WTC11 (cell line): Measurements from ENCODE around the gene MLPH. TPM values are rescaled to one million over a fixed set of nuclear protein-coding genes. Genes with fewer than 3 reads are reported as not detected.

Experiments
- ATAC-seq: fragments of 200-7000 bp; cut with Tn5 transposase; 2 replicates; pipeline ENCODE4 v1.10.0; 2021; ENCODE audit warnings: mild to moderate bottlenecking, moderate library complexity
- CTCF ChIA-PET: fragments of 300-600 bp; sonication (Branson Sonifier 250); formaldehyde crosslinking; loops from one replicate; lab custom pipeline; 2021; ENCODE audit warnings: antibody characterized with exemption; lab: Charles Lee
- POLR2A ChIA-PET: fragments of 350-600 bp; sonication (Branson Sonifier 250); formaldehyde crosslinking; loops from one replicate; lab custom pipeline; 2021; ENCODE audit warnings: antibody characterized with exemption; lab: Charles Lee
- DNase-seq: peaks from one replicate; pipeline ENCODE4 v3.0.0; 2021; ENCODE audit warnings: low spot score
- H3K27ac Mint-ChIP-seq: 2 replicates; pipeline ENCODE4 v1.8.0; 2021; ENCODE audit warnings: mixed read lengths
- H3K27me3 Mint-ChIP-seq: 2 replicates; pipeline ENCODE4 v1.8.0; 2021; ENCODE audit warnings: low read depth, mild to moderate bottlenecking, moderate library complexity, mixed read lengths
- H3K36me3 Mint-ChIP-seq: 2 replicates; pipeline ENCODE4 v1.8.0; 2021; ENCODE audit warnings: mixed read lengths
- H3K4me1 Mint-ChIP-seq: 2 replicates; pipeline ENCODE4 v1.8.0; 2022; ENCODE audit warnings: mixed read lengths
- H3K4me3 Mint-ChIP-seq: 2 replicates; pipeline ENCODE4 v1.8.0; 2021; ENCODE audit warnings: mild to moderate bottlenecking, moderate library complexity, mixed read lengths
- H3K9me3 Mint-ChIP-seq: 2 replicates; pipeline ENCODE4 v1.8.0; 2021; ENCODE audit warnings: mixed read lengths
- GRHL2 ChIP-seq: fragments of 250-450 bp; sonication (Bioruptor Pico); IDR thresholded peaks from 2 replicates; pipeline ENCODE4 v1.8.0; 2022; ENCODE audit warnings: mild to moderate bottlenecking, moderate library complexity; ENCODE audit not compliant: insufficient replicate concordance, severe bottlenecking
- SOX15 ChIP-seq: fragments of 250-450 bp; sonication (Bioruptor Pico); IDR thresholded peaks from 2 replicates; pipeline ENCODE4 v1.9.0; 2021; ENCODE audit warnings: mild to moderate bottlenecking
- TP53 ChIP-seq: sonication (generic); formaldehyde crosslinking; IDR thresholded peaks from 2 replicates; pipeline ENCODE4 v1.8.1; 2023; ENCODE audit warnings: mild to moderate bottlenecking, missing genetic modification reagents
- ZNF423 ChIP-seq: fragments of 250-450 bp; sonication (Bioruptor Pico); IDR thresholded peaks from 2 replicates; pipeline ENCODE4 v2.1.2; 2022; ENCODE audit warnings: mild to moderate bottlenecking, moderate library complexity
- total RNA-seq: library from RNA; stranded (reverse); gene quantifications from 3 replicates; pipeline ENCODE4 v1.2.3, GENCODE V29; 2021
- TF ChIP-seq, protein P1 (sequence below): sonication (generic); formaldehyde crosslinking; IDR thresholded peaks from 2 replicates; pipeline ENCODE4 v1.8.1; 2022; ENCODE audit warnings: low read depth, mild to moderate bottlenecking, moderate library complexity, missing genetic modification reagents, borderline replicate concordance
- TF ChIP-seq, protein P2 (sequence below): sonication (generic); formaldehyde crosslinking; IDR thresholded peaks from 2 replicates; pipeline ENCODE4 v1.8.1; 2022; ENCODE audit warnings: mild to moderate bottlenecking, missing genetic modification reagents, moderate library complexity, borderline replicate concordance
- TF ChIP-seq, protein P3 (sequence below): fragments of 250-450 bp; sonication (Bioruptor Pico); IDR thresholded peaks from 2 replicates; pipeline ENCODE4 v1.9.0; 2021; ENCODE audit warnings: mild to moderate bottlenecking, borderline replicate concordance
- TF ChIP-seq, protein P4 (sequence below): sonication (generic); formaldehyde crosslinking; IDR thresholded peaks from 2 replicates; pipeline ENCODE4 v1.8.0; 2022; ENCODE audit warnings: mild to moderate bottlenecking, missing genetic modification reagents
- TF ChIP-seq, protein P5 (sequence below): fragments of 250-450 bp; sonication (Bioruptor Pico); IDR thresholded peaks from 2 replicates; pipeline ENCODE4 v1.9.0; 2021; ENCODE audit warnings: mild to moderate bottlenecking
- TF ChIP-seq, protein P6 (sequence below): sonication (generic); formaldehyde crosslinking; IDR thresholded peaks from 2 replicates; pipeline ENCODE4 v1.8.1; 2023; ENCODE audit warnings: mild to moderate bottlenecking, missing genetic modification reagents, moderate library complexity
- TF ChIP-seq, protein P7 (sequence below): sonication (generic); formaldehyde crosslinking; IDR thresholded peaks from 2 replicates; pipeline ENCODE4 v1.8.1; 2023; ENCODE audit warnings: mild to moderate bottlenecking, missing genetic modification reagents

The MLPH gene
- total RNA-seq, 1 experiment from 2014 or later = 10.3 TPM

DNA sequence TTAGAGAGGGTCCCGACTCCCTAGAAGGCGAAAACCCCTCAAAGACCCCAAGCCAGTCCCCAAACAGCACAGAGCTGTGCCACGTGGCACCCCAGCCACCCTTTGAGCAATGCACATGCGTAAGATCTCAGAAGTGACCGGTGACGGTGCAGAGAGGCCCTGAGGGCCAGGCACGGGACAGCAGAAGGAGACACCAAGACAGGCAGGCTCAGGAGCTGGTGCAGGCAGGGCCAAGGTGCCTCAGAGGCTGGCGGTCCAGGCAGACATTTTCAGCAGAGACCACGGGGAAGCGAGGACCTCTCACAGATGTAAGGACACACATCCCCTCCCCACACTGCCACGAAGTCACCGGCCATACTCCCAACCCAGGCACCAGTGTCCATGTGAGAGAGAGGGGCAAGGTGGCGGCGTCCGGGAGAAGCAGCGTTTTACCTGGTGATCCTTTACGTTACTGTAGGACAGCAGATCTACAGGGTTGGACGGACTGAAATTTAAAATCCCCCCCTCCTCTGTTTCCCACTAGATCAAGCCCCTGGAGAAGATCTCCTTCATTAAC is 105.5 kb downstream of the MLPH start (continued):
- TF ChIP-seq, protein P1, sequence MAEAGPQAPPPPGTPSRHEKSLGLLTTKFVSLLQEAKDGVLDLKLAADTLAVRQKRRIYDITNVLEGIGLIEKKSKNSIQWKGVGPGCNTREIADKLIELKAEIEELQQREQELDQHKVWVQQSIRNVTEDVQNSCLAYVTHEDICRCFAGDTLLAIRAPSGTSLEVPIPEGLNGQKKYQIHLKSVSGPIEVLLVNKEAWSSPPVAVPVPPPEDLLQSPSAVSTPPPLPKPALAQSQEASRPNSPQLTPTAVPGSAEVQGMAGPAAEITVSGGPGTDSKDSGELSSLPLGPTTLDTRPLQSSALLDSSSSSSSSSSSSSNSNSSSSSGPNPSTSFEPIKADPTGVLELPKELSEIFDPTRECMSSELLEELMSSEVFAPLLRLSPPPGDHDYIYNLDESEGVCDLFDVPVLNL = no peak
- TF ChIP-seq, protein P2, sequence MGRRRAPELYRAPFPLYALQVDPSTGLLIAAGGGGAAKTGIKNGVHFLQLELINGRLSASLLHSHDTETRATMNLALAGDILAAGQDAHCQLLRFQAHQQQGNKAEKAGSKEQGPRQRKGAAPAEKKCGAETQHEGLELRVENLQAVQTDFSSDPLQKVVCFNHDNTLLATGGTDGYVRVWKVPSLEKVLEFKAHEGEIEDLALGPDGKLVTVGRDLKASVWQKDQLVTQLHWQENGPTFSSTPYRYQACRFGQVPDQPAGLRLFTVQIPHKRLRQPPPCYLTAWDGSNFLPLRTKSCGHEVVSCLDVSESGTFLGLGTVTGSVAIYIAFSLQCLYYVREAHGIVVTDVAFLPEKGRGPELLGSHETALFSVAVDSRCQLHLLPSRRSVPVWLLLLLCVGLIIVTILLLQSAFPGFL (CRISPR knock-in tag) = no peak
- no peak for TF ChIP-seq GRHL2 (CRISPR knock-in tag)
- no peak for TF ChIP-seq TP53 (CRISPR knock-in tag)

DNA sequence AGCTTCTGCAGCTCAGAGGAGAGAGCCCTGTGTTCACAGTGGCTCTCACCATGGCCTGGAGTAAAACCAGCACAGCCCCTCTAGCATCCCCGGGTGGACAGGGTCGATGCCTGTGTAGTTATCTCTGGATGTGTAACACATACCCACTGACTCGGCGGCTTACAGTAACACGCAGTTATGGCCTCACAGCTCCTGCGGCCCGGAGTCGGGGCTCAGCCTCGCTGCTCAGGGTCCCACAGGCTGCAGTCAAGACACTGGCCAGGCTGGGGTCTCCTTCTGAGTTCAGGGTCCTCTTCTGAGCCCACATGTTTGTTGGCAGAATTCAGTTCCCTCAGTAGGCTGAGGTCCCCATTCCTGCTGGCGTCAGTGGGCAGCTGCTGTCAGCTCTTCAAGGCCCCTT is 106.0 kb downstream of the MLPH start:
- ChIA-PET CTCF (interaction anchor here (2.2 to 5.5 kb wide), 5 partner anchors 8 to 80 kb away, joined by 8 to 37 read pairs (median 32); no protein-coding TSS in a partner anchor), POLR2A (interaction anchor here (2.0 kb wide), 1 partner anchor 9 kb away, joined by 8 read pairs; no protein-coding TSS in a partner anchor)
- H3K36me3 Mint-ChIP-seq = no peaks in the 10 kb centered on the region; the same call in 1 of the 2 replicates
- no peaks in the 10 kb centered on the region; the same call in 1 of the 2 replicates for H3K27me3 Mint-ChIP-seq
- H3K4me1 Mint-ChIP-seq = peaks cover 75% of the 10 kb centered on the region
- ATAC-seq = no peak
- no peak for DNase-seq
- no peak for TF ChIP-seq SOX15
- TF ChIP-seq, protein P3, sequence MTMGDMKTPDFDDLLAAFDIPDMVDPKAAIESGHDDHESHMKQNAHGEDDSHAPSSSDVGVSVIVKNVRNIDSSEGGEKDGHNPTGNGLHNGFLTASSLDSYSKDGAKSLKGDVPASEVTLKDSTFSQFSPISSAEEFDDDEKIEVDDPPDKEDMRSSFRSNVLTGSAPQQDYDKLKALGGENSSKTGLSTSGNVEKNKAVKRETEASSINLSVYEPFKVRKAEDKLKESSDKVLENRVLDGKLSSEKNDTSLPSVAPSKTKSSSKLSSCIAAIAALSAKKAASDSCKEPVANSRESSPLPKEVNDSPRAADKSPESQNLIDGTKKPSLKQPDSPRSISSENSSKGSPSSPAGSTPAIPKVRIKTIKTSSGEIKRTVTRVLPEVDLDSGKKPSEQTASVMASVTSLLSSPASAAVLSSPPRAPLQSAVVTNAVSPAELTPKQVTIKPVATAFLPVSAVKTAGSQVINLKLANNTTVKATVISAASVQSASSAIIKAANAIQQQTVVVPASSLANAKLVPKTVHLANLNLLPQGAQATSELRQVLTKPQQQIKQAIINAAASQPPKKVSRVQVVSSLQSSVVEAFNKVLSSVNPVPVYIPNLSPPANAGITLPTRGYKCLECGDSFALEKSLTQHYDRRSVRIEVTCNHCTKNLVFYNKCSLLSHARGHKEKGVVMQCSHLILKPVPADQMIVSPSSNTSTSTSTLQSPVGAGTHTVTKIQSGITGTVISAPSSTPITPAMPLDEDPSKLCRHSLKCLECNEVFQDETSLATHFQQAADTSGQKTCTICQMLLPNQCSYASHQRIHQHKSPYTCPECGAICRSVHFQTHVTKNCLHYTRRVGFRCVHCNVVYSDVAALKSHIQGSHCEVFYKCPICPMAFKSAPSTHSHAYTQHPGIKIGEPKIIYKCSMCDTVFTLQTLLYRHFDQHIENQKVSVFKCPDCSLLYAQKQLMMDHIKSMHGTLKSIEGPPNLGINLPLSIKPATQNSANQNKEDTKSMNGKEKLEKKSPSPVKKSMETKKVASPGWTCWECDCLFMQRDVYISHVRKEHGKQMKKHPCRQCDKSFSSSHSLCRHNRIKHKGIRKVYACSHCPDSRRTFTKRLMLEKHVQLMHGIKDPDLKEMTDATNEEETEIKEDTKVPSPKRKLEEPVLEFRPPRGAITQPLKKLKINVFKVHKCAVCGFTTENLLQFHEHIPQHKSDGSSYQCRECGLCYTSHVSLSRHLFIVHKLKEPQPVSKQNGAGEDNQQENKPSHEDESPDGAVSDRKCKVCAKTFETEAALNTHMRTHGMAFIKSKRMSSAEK (CRISPR knock-in tag) = no peak
- TF ChIP-seq ZNF423 (CRISPR knock-in tag) = no peak
- TF ChIP-seq, protein P4, sequence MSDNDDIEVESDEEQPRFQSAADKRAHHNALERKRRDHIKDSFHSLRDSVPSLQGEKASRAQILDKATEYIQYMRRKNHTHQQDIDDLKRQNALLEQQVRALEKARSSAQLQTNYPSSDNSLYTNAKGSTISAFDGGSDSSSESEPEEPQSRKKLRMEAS (CRISPR knock-in tag) = no peak
- TF ChIP-seq, protein P5, sequence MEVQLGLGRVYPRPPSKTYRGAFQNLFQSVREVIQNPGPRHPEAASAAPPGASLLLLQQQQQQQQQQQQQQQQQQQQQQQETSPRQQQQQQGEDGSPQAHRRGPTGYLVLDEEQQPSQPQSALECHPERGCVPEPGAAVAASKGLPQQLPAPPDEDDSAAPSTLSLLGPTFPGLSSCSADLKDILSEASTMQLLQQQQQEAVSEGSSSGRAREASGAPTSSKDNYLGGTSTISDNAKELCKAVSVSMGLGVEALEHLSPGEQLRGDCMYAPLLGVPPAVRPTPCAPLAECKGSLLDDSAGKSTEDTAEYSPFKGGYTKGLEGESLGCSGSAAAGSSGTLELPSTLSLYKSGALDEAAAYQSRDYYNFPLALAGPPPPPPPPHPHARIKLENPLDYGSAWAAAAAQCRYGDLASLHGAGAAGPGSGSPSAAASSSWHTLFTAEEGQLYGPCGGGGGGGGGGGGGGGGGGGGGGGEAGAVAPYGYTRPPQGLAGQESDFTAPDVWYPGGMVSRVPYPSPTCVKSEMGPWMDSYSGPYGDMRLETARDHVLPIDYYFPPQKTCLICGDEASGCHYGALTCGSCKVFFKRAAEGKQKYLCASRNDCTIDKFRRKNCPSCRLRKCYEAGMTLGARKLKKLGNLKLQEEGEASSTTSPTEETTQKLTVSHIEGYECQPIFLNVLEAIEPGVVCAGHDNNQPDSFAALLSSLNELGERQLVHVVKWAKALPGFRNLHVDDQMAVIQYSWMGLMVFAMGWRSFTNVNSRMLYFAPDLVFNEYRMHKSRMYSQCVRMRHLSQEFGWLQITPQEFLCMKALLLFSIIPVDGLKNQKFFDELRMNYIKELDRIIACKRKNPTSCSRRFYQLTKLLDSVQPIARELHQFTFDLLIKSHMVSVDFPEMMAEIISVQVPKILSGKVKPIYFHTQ = no peak
- TF ChIP-seq, protein P6, sequence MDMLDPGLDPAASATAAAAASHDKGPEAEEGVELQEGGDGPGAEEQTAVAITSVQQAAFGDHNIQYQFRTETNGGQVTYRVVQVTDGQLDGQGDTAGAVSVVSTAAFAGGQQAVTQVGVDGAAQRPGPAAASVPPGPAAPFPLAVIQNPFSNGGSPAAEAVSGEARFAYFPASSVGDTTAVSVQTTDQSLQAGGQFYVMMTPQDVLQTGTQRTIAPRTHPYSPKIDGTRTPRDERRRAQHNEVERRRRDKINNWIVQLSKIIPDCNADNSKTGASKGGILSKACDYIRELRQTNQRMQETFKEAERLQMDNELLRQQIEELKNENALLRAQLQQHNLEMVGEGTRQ (CRISPR knock-in tag) = no peak
- TF ChIP-seq, protein P7, sequence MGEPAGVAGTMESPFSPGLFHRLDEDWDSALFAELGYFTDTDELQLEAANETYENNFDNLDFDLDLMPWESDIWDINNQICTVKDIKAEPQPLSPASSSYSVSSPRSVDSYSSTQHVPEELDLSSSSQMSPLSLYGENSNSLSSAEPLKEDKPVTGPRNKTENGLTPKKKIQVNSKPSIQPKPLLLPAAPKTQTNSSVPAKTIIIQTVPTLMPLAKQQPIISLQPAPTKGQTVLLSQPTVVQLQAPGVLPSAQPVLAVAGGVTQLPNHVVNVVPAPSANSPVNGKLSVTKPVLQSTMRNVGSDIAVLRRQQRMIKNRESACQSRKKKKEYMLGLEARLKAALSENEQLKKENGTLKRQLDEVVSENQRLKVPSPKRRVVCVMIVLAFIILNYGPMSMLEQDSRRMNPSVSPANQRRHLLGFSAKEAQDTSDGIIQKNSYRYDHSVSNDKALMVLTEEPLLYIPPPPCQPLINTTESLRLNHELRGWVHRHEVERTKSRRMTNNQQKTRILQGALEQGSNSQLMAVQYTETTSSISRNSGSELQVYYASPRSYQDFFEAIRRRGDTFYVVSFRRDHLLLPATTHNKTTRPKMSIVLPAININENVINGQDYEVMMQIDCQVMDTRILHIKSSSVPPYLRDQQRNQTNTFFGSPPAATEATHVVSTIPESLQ (CRISPR knock-in tag) = no peak
- TF ChIP-seq, all 79 proteins: peak for 0
- Mint-ChIP-seq H3K27ac (peak overlapping the region; percentile 27; the same call in 1 of the 2 replicates), H3K4me3 (no peak overlapping the region), H3K9me3 (no peaks in the 10 kb centered on the region)
